GM21576 (cell line): Measurements from ENCODE around the gene ADRB1.

Source experiments
- ATAC-seq: cut with Tn5 transposase; IDR thresholded peaks from one replicate; pipeline ENCODE4 v1.9.1; 2021; ENCODE audit warnings: mild to moderate bottlenecking, moderate library complexity; ENCODE audit not compliant: unreplicated experiment

Gene ADRB1

DNA sequence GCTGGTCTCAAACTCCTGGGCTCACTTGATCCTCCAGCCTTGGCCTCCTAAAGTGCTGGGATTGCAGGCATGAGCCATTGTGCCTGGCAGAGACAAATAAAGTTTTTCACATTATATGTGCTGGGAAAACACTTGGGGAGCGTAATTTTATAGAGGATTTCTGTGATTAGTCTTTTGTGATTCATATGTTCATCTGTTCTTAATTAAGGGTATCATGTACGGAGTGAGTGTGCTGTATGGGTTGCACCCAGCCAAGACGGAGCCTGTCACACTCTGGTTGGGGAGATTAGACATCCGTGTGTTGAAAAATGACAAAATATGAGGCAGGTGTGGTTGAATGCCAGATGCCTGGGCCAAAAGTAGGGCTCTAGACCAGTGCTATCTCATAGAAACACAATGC is 10.3 kb downstream of the ADRB1 start:
- ATAC-seq, result no peak

DNA sequence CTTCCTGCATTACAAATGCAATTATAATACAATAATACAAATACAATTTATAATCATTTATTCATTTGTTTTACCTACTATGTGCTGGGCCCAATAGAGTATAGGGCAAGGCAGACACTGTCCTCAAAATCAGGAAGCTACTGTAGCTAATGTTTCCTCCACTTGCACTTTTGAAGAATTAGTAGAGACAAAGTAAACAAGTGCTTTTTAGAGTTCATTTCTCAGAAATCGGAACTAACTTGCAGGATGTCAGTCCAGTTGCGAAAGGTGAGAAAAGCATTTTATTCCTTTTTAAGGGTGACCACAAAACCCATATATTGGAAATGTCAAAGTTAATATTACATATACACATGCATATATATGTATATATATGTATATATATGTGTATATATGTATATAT is 14.2 kb downstream of the ADRB1 start:
- ATAC-seq, result no peak

DNA sequence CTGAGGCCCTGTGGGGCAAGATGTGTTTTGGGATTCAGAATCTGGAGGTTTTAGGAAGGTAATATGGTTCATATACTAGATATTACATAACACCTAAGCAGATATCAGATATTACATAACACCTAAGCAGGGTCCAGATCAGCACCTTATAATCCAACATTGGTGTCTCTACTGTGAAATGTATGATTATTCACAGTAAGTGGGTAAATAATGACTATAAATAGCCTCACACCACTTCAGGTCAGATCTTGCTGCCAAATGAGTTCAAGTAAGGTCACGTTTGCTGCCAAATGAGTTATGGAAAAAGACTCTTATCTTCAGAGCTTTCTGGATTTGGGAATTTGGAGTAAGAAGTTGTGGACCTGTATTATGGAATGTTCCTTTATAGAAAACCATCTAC is 14.6 kb downstream of the ADRB1 start:
- ATAC-seq, result no peak

DNA sequence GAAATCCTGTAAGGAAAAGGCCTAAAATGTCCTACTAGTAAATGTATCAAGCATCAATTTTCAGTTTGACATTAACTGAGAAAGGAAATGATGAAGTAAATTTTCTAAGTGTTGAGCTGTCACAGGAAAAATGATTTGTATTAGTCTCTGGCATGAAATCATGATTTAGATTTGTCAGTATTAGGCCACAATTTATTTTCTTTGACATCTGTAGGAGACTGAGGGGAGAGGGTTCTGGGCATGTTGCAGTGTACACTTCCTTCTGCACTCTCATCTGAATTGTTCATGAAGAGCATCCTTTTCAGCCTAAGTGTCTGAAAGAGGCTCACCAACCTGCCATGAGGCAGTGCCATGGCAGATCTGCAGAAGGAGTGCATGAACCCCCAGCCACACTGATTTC is 15.9 kb downstream of the ADRB1 start:
- ATAC-seq, result no peak

DNA sequence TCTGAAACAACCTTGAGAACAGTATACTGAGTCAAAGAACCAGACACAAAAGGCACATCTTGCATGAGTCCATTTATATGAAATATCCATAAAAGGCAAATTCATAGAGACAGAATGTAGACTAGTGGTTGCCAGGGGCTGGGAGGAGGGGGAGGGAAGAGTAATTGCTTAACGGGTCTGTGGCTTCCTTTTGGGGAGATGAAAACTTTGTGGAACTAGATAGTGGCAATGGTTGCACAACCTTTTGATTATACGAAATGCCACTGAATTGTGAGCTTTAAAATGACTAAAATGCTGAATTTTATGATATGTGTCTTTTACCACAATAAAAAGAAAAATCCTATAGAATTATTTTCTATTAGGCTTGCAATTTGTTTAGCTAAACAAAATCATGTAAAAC is 16.8 kb downstream of the ADRB1 start:
- ATAC-seq, result no peak

DNA sequence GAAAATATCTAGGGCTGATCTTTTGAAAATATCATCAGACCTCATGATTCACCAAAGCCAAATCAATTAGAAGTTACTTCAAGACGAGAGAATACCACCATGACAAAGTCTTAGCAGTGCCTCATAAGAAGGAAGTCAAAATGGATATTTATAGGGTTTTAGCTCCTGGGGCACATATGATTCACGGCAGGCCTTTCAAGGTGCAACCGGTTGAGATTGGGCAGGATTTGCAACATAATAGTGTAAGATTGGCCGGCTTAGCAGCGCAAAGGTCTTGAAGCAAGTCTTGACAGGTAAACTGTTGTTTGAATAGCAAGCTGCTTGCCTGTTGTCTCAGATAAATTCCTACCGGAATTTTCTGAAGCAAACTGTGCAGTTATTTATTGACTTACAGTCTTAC is 17.5 kb downstream of the ADRB1 start:
- no peak for ATAC-seq

DNA sequence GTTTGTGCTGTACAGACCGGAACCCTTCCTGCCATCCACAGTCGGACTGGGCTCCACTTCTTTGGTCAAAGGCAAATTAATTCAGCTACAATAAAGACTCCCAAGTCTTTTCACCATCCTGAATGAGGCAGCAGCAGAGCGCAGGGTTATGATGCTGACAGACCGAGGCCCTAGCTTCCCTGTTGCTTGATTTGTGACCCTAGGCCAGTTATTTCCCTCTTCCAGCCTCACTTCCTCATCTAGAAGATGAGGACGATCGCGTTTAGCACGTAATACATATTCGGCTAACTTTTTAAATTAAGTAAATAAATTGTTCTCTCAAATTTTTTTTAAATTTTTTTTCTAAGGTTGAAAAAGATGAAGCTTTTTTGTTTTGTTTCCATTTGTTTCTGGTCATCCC is 18.1 kb downstream of the ADRB1 start:
- ATAC-seq, result no peak

DNA sequence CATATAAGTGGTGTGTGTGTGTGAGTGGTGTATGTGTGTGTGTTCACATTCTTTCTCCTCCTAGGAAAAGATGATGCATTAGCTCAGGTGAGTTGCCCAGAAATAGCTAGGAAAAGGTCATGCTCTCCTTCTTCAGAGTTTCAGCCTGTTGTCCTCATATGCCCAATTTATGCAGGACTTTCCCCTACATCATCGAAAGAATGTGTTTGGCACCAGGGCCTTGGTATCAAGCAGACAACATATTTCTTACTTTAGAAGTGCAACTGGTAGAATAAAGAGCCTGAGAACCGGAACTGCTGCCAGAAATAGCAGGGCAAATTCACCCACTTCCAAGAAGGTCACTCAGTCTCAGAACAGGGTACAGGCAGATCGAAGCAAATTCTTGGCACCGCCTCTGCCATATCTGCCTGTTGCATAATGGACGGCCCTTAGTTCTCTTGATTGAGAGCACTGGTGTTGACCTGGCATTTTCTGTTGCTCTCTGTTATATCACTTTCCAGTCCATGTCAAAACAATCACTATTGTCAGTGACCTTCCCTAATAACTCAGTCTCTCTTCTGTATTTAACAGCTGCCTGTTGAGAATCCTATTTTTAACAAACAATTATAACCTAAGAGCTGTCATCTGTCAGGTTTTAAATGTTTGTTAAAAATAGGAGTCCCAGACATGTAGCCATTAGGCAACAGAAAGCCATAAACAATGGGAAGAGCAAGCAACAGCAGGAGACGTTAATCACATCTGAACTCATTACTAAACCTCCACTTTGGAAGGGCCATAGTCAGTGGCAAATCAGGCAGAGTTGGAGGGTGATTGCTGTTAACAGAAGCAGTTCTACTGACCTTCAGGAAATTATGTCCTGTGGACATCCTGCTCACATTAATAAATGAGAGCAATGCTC is 20.7 kb downstream of the ADRB1 start:
- ATAC-seq, result no peak

DNA sequence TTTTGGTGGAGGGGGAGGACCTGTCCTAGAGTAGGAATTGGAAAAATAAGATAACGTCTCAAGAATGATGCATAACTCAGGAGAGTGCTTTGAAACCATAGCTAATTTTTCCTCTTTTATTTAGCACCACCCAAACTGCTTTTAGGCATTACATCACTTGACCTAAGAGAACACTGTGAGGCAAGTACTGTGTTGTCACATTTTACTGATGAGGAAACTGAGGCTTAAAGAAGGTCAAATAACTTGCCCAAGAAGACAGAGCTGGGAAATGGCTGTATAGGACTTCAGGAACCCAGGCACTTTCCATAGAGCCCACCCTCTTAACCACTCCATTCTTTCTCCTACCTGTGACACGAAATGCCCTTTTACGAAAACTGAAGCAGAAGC is 21.4 kb downstream of the ADRB1 start:
- ATAC-seq, result no peak

DNA sequence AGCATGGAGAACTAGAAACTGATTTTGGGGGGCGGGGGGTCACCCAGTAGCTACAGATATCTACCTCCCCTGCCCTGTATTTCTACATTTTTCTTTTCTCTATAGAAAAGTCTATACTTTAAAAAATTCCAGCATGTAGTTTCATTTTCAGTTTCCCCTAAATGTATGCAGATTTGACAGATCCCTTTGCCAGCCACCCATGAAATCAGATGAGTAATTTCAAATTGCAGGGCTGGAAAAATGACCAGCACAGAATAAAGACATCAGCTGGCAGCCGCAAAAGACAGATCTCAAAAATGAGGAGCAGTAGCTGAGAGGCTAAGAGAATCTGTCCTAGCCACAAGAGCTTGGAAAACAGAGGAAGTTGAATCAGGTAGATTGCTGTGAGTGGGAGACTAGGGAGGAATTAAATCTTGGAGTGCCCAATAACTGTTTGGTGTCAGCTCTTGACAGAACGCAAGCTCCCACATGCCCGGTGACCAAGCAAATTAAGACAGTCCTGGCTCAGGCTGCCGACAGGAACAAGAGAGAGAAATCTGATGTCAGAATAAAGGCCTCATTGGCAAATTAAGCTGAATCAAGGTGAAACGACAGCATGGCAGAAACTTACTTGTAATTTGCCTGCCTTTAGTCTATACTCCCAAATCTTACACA is 24.5 kb downstream of the ADRB1 start:
- no peak for ATAC-seq

DNA sequence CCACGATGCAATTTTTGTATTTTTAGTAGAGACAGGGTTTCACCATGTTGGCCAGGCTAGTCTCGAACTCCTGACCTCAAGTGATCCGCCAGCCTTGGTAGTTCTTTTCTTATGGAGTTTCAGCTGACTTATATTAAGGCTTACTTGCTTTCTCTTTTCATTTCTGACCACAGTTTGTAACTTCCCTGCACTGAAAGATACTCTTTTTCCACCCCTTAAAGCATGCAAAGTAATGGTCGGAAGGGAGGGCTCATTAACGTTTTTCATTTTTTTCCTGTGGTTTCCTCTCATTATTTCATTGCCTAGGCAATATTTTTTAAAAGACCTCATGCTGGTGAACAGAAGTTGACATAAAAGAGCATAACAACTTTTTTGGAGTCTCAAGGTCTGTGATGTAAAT is 27.0 kb downstream of the ADRB1 start:
- no peak for ATAC-seq

DNA sequence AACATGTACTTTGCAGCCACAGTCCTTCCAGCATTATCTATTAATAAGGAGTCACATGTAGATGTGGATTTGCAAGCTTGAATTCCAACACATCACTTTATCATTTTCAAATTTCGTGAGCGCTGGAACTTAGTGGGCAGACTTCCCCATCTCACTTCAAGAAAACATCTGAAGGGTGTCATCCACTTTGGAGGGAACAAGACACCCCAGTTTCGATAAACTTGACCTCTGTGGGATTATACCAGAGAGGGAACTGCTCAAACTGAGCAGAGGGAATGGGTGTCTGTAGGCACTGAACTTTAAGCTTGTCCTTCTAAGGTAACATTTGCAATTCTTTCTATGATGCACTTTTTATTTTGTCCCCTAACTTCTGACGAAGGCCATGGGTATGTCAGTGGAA is 27.5 kb downstream of the ADRB1 start:
- no peak for ATAC-seq

DNA sequence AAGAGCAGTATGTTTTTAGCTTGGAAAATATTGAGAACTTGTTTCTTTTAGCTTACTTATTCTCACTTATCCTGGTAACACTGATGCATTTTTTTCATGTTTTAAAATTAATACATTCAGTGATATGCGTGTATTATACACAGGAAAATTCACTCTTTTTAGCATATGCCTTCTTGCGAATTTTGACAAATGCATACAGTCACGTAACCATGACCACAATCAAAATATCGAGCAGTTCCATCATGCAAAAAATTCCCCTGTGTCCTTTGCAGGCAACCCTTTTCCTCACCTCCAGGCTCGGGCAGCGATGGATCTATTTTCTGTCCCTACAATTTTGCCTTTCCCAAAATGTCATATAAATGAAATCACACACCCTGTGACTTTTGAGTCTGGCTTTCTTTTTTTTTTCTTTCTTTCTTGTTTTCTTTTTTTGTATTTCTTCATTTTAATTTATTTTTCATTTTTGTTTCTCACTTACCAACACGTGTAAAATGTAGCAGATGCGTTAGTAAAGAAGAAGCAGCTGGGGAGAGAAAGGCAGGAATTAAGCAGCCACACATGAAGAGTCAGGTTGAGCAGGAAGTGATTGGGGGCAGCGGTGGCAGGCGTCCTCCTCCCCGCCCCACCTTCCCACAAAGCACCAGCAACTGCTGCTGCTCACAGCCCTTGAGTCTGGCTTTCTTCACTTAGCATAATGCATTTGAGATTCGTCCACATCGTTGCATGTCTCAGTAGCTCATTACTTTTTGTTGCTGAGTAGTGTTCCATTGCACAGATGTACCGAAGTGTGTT is 29.9 kb downstream of the ADRB1 start:
- ATAC-seq, result peak; percentile 75

DNA sequence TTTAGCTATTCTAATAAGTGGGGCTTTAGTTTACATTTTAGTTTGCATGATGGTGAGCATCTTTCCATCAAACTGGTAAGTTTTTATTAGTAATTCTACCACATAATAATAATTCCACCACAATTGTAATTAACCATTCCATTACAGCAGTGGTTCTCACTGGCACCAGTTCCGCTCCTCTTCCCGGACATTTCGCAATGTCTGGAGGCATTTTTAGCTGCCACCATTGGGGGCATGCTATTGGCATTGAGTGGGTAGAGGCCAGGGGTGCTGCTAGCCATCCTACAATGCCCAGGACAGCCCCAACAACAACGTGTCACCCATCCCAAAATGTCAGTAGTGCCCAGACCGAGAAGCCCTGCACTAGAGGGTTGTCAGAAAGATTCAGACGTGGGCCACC is 31.4 kb downstream of the ADRB1 start:
- no peak for ATAC-seq

DNA sequence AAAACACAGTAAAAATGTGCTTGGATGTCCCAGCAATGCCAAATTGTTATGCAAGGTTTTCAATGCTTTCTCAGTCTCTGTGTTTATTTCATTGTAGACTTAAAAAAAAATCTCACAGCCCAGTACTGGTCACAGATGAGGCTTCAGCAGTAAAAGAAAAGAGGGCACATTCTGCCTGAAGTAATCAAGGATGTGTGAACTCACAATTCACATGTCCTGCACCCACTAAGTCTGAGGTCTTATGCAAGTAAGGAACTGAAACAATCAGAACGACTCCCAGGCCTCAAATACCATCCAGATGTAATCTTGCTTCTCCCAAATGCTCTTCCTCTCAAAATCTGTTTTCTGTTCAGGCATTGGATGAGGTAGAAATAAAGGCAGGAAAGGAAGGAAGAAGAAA is 33.7 kb downstream of the ADRB1 start:
- no peak for ATAC-seq

DNA sequence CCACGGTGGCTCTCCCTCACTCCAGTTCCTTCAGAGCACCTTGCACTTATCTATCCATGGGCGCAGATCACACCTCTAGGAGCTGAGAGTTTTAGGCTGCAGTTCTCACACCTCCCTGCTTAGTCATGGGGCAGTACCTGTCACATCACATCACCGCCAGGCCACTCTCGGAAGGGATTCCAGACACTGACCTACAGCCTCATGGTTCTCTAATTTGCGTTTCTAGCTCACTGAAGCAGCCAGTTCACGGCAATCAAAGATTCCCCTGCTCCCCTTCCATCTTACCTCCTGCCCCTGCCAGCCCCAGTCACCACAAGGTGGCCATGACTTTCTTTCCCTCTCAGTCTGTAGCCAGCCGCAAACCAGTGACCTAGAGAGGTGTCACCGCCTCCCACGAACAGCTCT is 34.2 kb downstream of the ADRB1 start:
- no peak for ATAC-seq

DNA sequence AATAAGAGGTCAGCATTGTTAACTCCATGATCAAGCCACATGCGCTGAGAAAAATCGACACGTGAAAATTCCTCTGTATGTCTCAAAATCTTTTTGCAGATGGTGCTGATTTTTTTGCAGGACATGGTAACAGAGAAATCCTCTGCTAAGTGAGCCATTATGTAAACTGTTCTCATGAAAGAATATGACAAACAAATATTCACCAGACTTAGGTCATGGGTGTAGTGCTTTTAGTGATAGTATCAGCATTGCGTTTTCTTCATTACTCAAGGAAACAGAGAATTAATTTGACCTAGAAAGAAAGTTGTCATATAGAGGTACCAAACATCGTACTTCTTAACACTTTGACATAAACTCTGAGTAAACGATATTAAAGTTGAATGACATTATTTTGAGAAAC is 34.7 kb downstream of the ADRB1 start:
- ATAC-seq, result no peak

DNA sequence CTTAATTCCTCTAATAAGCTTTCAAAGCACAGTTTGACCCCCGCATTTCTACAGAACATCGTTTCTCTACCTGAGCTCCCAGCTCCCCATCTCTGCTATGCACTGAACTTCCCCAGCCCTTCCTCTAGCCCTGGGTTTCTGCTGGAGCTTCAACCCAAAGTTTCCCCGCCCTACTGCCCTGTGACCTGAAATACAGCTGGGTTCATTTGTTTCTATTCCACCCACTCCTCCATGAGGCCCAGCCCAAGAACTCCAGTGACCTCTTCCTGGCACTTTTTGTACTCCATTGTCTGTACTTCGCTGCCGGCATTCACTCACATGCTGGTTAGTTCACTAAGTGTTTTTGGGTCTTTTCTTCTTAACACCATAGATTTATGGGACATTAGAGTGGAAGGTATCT is 35.8 kb downstream of the ADRB1 start:
- ATAC-seq, result no peak

DNA sequence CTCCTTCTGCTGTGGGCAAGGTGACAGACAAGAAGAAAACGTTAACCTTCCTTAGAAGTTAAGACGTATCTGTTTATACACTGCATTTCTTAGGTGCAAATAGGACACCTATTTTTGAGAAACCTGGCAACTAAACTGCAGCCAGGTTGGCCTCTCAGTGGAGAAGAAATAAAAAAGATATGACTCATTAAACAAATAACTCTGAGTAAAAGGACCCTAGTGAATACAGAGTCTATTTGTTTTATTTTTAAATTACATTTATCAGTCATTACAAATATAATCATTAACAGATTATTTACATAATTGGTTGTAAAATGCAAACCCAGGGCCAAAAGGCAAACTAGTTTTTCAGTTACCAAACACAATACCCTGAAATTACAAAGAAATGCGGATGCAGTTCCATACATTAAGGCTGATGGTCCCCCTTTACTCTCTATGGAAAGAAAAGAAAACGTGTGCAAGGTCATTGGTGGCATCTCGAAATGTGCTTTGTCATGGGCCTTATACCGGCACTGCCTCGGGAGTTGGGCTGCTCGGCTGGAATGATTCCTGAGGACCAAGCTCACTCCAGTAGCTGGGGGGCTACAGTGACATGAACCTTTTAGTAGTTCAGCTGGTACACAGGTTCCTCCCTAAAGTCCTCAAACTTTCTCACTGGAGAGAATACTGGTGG is 38.4 kb downstream of the ADRB1 start:
- ATAC-seq, result no peak

DNA sequence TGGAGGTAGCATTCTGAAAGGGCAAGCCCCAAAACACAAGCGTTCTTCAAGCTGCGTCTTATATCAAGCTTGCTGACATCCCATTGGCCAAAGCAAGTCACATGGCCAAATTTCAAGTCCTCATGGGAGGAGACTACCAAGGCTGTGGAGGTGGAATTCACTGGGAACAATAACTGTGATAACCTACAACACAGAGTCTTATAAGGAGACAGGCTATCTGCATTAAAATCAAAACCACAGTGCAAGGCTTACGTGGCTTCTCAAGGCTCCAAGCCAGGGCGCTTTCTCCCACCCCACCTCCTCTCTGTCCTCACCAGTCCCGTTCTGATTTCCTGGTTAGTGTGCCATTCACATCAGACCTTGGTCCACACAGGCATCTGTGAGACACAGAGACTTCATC is 39.4 kb downstream of the ADRB1 start:
- no peak for ATAC-seq

DNA sequence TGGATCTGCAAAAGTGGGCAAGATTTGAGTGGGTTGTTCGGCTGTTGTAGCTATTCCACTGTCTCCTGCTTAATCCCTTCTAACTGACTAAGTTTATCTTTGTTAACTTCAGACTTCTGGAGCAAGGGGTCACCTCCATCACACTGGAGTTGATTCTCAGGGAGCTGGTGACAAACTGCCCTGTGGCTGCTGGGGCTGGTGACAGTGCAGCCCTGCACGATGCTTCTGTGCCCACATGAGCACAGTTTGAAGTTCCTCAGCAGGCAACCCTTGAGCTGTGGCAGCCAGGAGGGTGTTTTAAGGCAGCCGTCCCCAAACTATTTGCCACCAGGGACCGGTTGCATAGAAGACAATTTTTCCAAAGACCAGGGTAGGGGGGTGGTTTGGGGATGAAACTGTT is 40.5 kb downstream of the ADRB1 start:
- no peak for ATAC-seq
